ENCODE data around the gene BICC1.

BICC1 gene

DNA sequence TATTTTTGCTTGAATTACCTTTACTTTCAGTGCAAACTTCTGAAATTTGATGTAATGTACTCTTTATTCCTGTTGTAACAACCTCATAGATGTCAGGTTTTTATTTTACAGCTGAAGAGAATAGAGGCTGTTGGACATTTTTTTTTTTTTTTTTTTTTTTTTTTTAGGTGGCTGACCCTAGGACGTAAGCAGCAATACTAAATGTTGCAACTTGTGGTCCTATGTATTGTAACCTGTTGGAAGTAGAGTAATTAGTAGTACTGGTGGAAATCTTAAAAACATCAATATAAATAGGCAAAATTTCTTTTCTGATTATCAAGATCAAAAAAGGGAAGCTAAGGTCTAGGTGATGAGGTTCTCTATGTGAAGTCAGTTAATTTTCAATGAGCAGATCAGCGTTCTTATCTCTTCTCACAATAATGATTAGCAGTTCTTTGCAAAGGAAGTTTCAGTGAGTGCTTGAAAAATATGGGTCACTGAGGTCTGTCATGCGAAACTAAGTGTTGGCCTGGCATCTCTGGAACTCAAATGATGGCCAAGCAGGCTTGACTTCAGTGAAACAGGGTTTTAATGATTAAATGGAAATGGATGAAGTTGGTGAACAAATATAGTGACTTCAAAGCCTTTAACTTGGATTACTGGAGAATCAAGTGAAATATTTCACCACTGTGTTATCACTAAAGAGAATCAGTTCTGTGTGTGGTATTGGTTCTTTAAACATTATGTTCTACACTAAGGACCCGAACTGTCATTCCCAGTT lies 42.7 kb downstream of the BICC1 start:
- H3K4me3 ChIP-seq (ENCODE audit: low read length): no peak overlapping the region
- no peak for DNase-seq (ENCODE audit: low read depth, low spot score)

DNA sequence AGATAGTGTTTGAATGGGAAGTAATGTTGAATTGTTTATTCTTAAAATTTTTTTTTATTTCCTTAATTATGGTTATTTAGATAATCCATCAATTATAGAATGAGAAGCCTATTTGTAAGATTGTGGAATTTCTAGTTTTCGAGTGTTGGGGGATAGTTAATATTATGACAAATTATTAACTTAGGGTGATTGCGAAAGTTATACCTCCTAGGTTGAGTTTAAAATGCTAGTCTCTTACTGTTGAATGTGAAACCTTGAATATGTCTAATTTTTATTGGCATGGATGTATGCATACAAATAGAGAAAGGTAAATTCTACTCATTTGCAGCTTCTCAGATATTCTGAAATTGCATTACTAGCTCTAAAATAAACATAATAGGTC lies 43.2 kb downstream of the BICC1 start:
- no peak overlapping the region for H3K4me3 ChIP-seq (ENCODE audit: low read length)

GRCh38 chr10:58556516-58557165 lies 44.0 kb downstream of the BICC1 start:
- DNase-seq (ENCODE audit: low read depth, low spot score): no peak
- H3K4me3 ChIP-seq (ENCODE audit: low read length): no peak overlapping the region

More for the DNA sequence above, 43.2 kb downstream of the BICC1 start:
- DNase-seq (ENCODE audit: low read depth, low spot score): no peak

GRCh38 chr10:58557714-58558113 lies 45.0 kb downstream of the BICC1 start:
- no peak for DNase-seq (ENCODE audit: low read depth, low spot score)
- H3K4me3 ChIP-seq (ENCODE audit: low read length): no peak overlapping the region

GRCh38 chr10:58560068-58560467 lies 47.4 kb downstream of the BICC1 start:
- H3K4me3 ChIP-seq (ENCODE audit: low read length): no peak overlapping the region
- no peak for DNase-seq (ENCODE audit: low read depth, low spot score)

DNA sequence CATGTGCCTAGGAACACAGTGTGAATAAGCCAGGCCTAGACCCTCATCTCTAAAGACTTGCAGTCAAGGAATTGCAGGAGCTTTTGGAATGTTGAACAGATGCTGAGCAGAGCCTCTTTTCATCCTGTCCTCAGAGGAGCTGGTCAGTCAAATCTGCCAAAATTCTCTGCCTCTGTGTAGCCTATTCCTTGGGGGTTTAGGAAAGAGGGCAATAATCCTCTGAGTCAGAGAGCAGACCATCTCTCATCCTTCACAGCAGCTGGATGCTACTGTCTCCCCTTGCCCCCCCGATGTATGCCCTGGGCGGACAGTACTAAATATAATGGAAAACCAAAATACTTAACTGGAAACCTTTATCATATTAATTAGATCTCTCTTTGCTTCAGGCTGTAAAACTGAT lies 52.6 kb downstream of the BICC1 start:
- H3K4me3 ChIP-seq (ENCODE audit: low read length): no peak overlapping the region
- no peak for DNase-seq (ENCODE audit: low read depth, low spot score)

DNA sequence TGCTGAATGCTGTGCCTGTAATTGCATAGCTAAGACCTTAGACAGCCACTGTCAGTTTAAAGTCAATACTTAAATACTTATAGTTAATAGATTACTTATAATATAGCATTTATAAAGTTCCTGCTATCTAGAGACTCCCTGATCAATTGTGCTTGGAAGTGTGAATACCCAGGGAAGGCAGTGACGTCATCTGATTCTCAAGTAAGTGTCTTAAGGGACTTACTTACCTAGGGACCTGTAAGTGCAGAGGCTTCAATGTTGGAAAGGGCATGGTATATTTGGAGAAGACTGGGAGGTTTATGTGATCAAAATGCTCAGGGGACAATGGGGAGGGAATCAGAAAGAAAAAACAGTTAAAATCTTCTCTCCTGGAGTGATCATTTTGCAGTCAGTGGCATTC lies 55.0 kb downstream of the BICC1 start:
- no peak for DNase-seq (ENCODE audit: low read depth, low spot score)
- no peak overlapping the region for H3K4me3 ChIP-seq (ENCODE audit: low read length)

DNA sequence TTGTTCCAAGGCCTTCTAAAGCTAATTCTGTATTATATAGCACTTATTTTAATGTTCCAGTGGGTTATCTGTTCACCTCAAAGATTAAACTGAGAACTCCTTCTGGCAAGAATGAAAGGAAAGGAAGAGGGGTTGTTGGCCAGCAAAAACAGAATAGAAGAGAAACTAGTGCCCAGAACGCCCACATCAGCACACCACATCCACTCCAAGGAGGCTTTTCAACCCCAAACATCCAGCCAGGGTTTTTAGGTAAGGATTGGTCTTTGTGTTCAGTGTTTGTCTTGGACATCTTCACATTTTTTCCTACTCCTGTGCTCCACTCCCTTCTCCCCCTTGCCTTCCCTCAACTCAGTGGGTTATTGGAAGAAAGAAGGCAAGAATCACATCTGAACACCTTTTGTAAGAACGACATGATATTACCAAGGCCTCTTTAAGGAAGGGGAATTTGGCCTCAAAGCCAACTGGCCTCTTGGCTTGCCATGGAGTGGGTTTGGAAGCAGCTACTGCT lies 55.8 kb downstream of the BICC1 start:
- no peak for DNase-seq (ENCODE audit: low read depth, low spot score)

DNA sequence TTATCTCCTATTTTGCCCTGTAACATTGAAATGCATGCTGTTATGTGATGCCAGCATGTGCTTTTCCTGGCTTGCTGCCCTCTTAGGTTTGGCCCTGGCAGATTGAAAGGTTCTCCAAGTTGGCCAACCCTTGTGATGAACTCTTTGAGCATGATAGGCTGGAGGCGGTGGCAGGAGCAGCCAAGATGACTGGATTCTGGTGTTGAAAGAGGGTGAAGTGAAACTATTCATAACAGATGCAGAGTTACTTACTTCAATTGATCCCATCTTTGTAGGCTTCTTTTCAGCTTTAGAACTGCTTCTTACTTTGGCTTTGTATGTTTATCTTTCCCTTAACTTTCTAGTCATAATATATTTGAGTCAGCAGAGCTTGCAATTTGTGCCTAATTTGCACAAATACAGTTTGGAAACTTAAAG lies 57.6 kb downstream of the BICC1 start:
- no peak overlapping the region for H3K4me3 ChIP-seq (ENCODE audit: low read length)
- DNase-seq (ENCODE audit: low read depth, low spot score): no peak

More for the DNA sequence above, 55.8 kb downstream of the BICC1 start:
- no peak overlapping the region for H3K4me3 ChIP-seq (ENCODE audit: low read length)

DNA sequence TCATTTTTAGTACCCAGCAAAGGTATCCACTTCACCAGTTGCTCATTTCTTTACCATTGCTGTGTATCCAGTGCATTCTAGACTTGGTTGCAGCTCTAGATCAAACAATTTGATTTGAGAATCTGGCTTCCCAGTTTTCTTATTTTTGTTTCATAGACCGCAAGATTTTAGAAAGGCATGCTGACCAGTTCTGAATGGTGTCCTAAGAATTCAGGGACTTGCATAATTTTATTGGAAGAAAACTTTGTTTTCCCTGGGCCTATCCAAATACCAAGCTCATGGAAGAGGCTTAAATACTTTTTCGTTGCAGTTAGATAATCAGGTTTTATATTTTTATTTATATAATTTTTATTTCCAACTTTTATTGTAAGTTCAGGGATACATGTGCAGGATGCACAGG lies 58.3 kb downstream of the BICC1 start:
- DNase-seq (ENCODE audit: low read depth, low spot score): no peak
- no peak overlapping the region for H3K4me3 ChIP-seq (ENCODE audit: low read length)

DNA sequence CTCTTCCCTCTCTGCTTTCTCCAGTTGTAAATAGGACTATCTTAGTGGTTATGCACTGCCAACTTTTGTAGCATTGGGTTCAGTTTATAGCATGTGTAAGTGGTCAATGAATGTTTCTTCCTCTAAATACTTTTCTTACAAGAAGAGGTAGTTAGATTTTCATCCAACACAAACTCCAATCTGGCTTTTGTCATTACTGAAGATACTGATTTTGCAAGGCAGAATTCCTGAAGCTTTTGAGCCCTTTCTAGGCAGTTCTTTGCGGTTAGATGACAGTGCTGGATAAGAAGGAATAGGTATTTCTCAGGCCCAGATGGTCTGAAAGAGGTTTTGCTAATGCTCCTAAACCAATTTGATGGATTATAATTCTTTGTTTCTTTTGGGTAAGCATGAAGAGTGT lies 60.5 kb downstream of the BICC1 start:
- DNase-seq (ENCODE audit: low read depth, low spot score): no peak

GRCh38 chr10:58574058-58574457 lies 61.4 kb downstream of the BICC1 start:
- no peak for DNase-seq (ENCODE audit: low read depth, low spot score)

More for the DNA sequence above, 60.5 kb downstream of the BICC1 start:
- no peak overlapping the region for H3K4me3 ChIP-seq (ENCODE audit: low read length)

GRCh38 chr10:58575491-58575890 lies 62.8 kb downstream of the BICC1 start:
- DNase-seq (ENCODE audit: low read depth, low spot score): no peak

More at GRCh38 chr10:58574058-58574457, 61.4 kb downstream of the BICC1 start:
- H3K4me3 ChIP-seq (ENCODE audit: low read length): no peak overlapping the region

DNA sequence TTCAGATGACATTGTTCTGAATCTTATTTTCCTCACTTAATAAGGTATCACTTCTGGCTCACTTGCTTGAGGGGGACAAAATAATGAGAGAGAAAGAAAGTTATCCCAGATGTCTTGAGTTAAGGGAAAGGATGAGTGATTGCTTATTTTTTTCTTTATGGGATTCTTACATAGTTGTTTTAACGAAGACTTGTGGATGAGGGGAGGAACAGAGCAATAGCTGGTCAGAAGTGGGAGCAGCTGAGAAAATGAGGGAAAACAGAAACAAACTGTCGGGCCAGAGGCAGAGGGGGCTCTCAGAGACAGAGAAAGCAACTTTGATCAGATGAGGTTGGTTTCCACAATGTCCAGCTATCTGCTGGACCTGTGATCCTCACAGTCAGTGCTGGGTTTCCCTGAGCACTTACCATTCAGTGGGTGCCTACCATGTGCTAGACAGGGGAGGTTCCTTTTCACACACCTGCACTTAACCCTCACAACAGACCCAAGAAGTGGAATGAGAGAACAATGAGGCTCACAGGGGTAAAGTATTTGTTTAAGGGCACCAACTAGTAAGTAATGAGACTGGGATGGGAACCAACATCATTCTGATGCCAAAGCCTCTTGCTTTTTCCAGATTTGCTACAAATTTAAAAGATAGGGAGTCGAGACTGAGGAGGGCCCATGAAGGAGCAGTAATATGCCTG lies 64.2 kb downstream of the BICC1 start:
- no peak overlapping the region for H3K4me3 ChIP-seq (ENCODE audit: low read length)
- no peak for DNase-seq (ENCODE audit: low read depth, low spot score)

More at GRCh38 chr10:58575491-58575890, 62.8 kb downstream of the BICC1 start:
- no peak overlapping the region for H3K4me3 ChIP-seq (ENCODE audit: low read length)

GRCh38 chr10:58577437-58577777 lies 64.7 kb downstream of the BICC1 start:
- DNase-seq (ENCODE audit: low read depth, low spot score): no peak
- H3K4me3 ChIP-seq (ENCODE audit: low read length): no peak overlapping the region

GRCh38 chr10:58578366-58578765 lies 65.7 kb downstream of the BICC1 start:
- no peak for DNase-seq (ENCODE audit: low read depth, low spot score)
- no peak overlapping the region for H3K4me3 ChIP-seq (ENCODE audit: low read length)

- H3K4me3 ChIP-seq (ENCODE audit: low read length): no peak overlapping the region
- DNase-seq (ENCODE audit: low read depth, low spot score): no peak
Measured at GRCh38 chr10:58579011-58579655, 66.5 kb downstream of the BICC1 start.

DNA sequence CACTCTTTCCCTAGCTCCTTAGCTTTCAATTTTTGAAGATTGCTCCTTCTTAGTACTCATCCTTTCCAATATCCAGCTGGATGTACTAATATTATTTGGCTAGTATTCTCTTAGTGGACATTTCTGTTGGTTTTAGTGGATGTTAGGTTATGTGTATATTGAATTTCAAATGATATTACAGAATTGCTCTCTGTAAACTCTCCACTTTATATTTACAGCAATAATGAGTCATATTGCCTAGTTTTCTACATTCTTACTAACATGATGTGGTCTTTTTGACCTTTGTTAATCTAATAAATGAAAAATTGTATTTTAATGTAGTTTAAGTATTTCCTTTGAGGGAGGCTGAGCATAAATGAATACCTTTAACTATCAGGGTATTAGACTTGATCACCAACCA lies 69.4 kb downstream of the BICC1 start:
- no peak for DNase-seq (ENCODE audit: low read depth, low spot score)
- H3K4me3 ChIP-seq (ENCODE audit: low read length): no peak overlapping the region

DNA sequence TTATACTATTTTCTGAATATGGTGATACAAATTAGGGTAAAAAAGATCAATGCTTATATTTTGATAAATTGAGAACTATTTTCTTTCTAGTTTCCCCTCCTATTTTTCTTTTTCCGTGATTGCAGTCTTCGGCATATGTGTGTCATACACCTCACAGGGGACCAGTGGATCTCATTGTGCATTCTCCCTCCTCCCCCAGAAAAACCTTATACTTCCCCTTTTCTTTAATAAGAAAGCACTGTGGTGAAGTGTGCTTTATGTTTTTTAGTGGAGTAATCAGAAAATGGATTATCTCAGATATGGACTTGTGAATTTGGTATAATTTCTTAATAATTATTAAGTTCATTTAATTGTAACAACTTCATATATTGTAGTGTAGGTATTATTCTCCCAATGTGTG lies 72.8 kb downstream of the BICC1 start:
- no peak overlapping the region for H3K4me3 ChIP-seq (ENCODE audit: low read length)
- DNase-seq (ENCODE audit: low read depth, low spot score): no peak

All from Jurkat, Clone E6-1 (cell line).